Lower lobe of right lung (tissue), 2 donors: ENCODE results near the gene DAAM1. TPM values are rescaled to one million over a fixed set of nuclear protein-coding genes. Genes with fewer than 3 reads are reported as not detected.

ENCODE experiments used
- ATAC-seq, 2 donors: fragments of 200-7000 bp; cut with Tn5 transposase; one replicate each; pipeline ENCODE4 v1.9.1; 2020 to 2022; ENCODE audit warnings: mild to moderate bottlenecking in 2 of 2, moderate library complexity in 2 of 2
- DNase-seq: peaks from one replicate; pipeline ENCODE4 v3.0.0-alpha.2; 2020
- H3K27ac ChIP-seq: fragments of 200-600 bp; one replicate; pipeline ENCODE4 v1.8.0; 2022
- H3K27me3 ChIP-seq: fragments of 200-600 bp; one replicate; pipeline ENCODE4 v1.8.0; 2022; ENCODE audit warnings: low read depth
- H3K36me3 ChIP-seq: fragments of 200-600 bp; one replicate; pipeline ENCODE4 v1.8.0; 2022; ENCODE audit warnings: mild to moderate bottlenecking
- H3K4me1 ChIP-seq: fragments of 200-600 bp; one replicate; pipeline ENCODE4 v1.8.0; 2022
- H3K4me3 ChIP-seq: fragments of 200-600 bp; one replicate; pipeline ENCODE4 v1.8.0; 2022; ENCODE audit warnings: mild to moderate bottlenecking
- H3K9me3 ChIP-seq: fragments of 200-600 bp; one replicate; pipeline ENCODE4 v1.8.0; 2022
- intact Hi-C: fragments of 100-400 bp; cut with DNase I; formaldehyde crosslinking; loops from one replicate; pipeline ENCODE4 v1.11.0; 2022
- total RNA-seq: library from RNA; stranded (reverse); fragmentation: NEBNext Ultra II Directional; extraction: Animal tissue kit (Norgen Biotek cat#: 25700); gene quantifications from one replicate; pipeline ENCODE4 v1.2.1, GENCODE V29; 2021
- TF ChIP-seq, protein P1 (sequence below): fragments of 200-600 bp; IDR thresholded peaks from one replicate; pipeline ENCODE4 v1.8.0; 2022; ENCODE audit warnings: antibody characterized with exemption, mild to moderate bottlenecking
- donor health status: DM: no; HTN: yes; CAD: no; lungs with severe emphysema.

DAAM1 gene
- total RNA-seq, 1 donor from 2014 or later = 46.7 TPM

- Histone ChIP-seq H3K9me3 (no peaks in the 10 kb centered on the region), H3K4me3 (no peak overlapping the region), H3K36me3 (no peaks in the 10 kb centered on the region), H3K27ac (no peak overlapping the region), H3K27me3 (no peaks in the 10 kb centered on the region), H3K4me1 (no peaks in the 10 kb centered on the region)
- intact Hi-C loops = no loop called here
- DNase-seq (no peak), ATAC-seq (no peak)
- TF ChIP-seq, protein P1, sequence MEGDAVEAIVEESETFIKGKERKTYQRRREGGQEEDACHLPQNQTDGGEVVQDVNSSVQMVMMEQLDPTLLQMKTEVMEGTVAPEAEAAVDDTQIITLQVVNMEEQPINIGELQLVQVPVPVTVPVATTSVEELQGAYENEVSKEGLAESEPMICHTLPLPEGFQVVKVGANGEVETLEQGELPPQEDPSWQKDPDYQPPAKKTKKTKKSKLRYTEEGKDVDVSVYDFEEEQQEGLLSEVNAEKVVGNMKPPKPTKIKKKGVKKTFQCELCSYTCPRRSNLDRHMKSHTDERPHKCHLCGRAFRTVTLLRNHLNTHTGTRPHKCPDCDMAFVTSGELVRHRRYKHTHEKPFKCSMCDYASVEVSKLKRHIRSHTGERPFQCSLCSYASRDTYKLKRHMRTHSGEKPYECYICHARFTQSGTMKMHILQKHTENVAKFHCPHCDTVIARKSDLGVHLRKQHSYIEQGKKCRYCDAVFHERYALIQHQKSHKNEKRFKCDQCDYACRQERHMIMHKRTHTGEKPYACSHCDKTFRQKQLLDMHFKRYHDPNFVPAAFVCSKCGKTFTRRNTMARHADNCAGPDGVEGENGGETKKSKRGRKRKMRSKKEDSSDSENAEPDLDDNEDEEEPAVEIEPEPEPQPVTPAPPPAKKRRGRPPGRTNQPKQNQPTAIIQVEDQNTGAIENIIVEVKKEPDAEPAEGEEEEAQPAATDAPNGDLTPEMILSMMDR = no peak
These were observed 6.7 kb upstream of the DAAM1 start for GRCh38 chr14:59181791-59182190.

GRCh38 chr14:59182641-59183040 is 5.8 kb upstream of the DAAM1 start:
- intact Hi-C loops = no loop called here
- Histone ChIP-seq H3K36me3 (no peaks in the 10 kb centered on the region), H3K4me3 (no peak overlapping the region), H3K4me1 (peaks cover 5% of the 10 kb centered on the region), H3K27ac (no peak overlapping the region), H3K9me3 (no peaks in the 10 kb centered on the region), H3K27me3 (no peaks in the 10 kb centered on the region)
- no peak for DNase-seq
- TF ChIP-seq, protein P1 = no peak
- ATAC-seq = no peak

- H3K27me3 ChIP-seq = no peaks in the 10 kb centered on the region
- no peaks in the 10 kb centered on the region for H3K36me3 ChIP-seq
- no peak for ATAC-seq
- DNase-seq = no peak
- no peaks in the 10 kb centered on the region for H3K9me3 ChIP-seq
- intact Hi-C loops = no loop called here
- no peak overlapping the region for H3K4me3 ChIP-seq
- peaks cover 8% of the 10 kb centered on the region for H3K4me1 ChIP-seq
- TF ChIP-seq, protein P1 = no peak
- no peak overlapping the region for H3K27ac ChIP-seq
These were observed 5.3 kb upstream of the DAAM1 start for GRCh38 chr14:59183150-59183549.

DNA sequence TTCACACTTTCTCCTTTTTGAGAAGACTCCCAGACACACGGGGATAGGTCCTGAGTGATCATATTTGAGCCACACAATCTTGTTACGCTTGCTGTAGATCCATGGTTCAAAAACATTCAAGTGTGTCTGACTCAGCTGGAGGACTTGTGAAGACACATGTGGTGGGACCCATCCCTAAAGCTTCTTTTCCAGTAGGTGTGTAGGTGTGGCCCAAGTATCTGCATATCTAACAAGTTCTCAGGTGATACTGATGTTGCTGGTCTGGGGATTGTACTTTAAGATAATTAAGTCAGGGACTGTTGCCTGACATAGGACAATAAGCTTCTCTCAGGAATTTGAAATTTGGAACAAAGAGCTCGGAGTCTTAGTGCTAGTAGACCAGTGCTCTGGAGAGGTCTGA is 4.1 kb upstream of the DAAM1 start:
- Histone ChIP-seq H3K4me1 (peaks cover 8% of the 10 kb centered on the region), H3K27ac (no peak overlapping the region), H3K4me3 (no peak overlapping the region), H3K36me3 (no peaks in the 10 kb centered on the region), H3K9me3 (no peaks in the 10 kb centered on the region), H3K27me3 (no peaks in the 10 kb centered on the region)
- ATAC-seq (no peak), DNase-seq (no peak)
- TF ChIP-seq, protein P1 = no peak
- intact Hi-C loops = no loop called here

DNA sequence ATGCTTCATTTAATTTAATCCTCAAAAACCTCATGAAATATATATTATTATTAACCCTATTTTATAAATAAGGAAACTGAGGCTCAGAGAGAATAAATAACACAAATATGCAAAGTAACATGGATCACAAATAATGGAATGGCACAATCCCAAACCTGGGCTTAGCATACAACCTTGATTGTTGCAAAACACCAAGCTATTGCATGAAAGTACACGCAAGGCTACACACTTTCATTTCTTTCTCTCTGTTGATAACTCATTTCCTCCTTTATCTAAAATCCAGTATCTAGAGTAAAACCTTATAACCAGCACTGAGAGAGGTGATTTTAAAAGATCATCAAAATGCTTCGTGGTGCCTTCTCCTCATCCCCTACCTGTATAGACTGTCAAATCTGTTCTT is 2.8 kb upstream of the DAAM1 start:
- DNase-seq = no peak
- TF ChIP-seq, protein P1 = no peak
- ATAC-seq = no peak
- Histone ChIP-seq H3K36me3 (no peaks in the 10 kb centered on the region), H3K4me3 (no peak overlapping the region), H3K27me3 (no peaks in the 10 kb centered on the region), H3K4me1 (peaks cover 16% of the 10 kb centered on the region), H3K27ac (no peak overlapping the region), H3K9me3 (no peaks in the 10 kb centered on the region)
- intact Hi-C loops = no loop called here

- H3K36me3 ChIP-seq = no peaks in the 10 kb centered on the region
- intact Hi-C loops = no loop called here
- no peaks in the 10 kb centered on the region for H3K27me3 ChIP-seq
- no peak overlapping the region for H3K4me3 ChIP-seq
- TF ChIP-seq, protein P1 = no peak
- H3K27ac ChIP-seq = no peak overlapping the region
- peaks cover 23% of the 10 kb centered on the region for H3K4me1 ChIP-seq
- DNase-seq (no peak), ATAC-seq (no peak)
- no peaks in the 10 kb centered on the region for H3K9me3 ChIP-seq
These were observed 2.2 kb upstream of the DAAM1 start for GRCh38 chr14:59186306-59186705.
